Activated CD8-positive, alpha-beta memory T cell treated with anti-CD3 and anti-CD28 coated beads, Interleukin-2, amount 50 U/mL, for 4 hours (primary cell): ENCODE data around the gene CRELD2.

ENCODE experiments used
- DNase-seq: peaks from one replicate; pipeline ENCODE4 v3.0.0-alpha.2; 2020

The CRELD2 gene

DNA sequence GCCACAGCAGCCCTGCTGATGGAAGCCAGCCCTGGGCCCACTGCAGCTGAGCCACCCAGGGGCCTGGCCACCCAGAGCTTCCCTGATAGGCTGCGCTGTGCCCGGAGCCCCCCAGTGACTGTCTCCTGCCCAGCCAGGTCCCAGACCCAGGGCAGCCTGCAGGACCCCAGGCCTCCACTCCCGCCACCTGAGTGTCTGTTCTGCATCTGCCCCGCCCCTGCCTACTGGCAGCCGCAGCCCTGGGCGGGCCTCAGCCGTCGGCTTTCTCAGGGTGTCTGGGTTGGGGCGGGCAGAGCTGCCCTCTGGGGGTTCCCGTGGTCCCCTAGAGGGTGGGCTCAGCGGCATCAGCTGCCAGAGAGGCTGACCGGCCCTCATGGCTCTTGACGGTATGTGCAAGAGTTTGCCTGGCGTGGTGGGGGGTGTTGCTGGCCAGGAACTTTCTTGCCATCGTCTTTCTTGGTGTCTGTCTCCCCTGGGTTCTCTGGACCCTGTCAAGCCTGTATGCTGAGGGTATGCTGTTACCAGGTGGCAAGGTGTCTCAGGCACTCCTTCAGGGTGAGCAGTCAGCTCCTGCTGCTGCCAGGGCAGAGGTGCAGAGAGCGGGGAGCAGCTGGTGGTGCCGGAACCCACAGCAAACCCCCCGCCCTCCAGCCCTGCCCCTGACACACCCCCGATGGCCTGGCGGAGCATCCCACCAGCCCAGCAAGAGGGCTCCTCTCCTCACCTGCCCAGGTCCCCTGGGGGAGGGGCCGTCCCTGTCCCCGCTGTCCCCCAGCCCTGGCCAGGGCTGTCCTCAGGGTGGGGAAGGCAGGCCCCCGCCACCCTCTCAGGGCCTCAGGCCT lies 29.9 kb downstream of the CRELD2 start:
- DNase-seq: no peak

DNA sequence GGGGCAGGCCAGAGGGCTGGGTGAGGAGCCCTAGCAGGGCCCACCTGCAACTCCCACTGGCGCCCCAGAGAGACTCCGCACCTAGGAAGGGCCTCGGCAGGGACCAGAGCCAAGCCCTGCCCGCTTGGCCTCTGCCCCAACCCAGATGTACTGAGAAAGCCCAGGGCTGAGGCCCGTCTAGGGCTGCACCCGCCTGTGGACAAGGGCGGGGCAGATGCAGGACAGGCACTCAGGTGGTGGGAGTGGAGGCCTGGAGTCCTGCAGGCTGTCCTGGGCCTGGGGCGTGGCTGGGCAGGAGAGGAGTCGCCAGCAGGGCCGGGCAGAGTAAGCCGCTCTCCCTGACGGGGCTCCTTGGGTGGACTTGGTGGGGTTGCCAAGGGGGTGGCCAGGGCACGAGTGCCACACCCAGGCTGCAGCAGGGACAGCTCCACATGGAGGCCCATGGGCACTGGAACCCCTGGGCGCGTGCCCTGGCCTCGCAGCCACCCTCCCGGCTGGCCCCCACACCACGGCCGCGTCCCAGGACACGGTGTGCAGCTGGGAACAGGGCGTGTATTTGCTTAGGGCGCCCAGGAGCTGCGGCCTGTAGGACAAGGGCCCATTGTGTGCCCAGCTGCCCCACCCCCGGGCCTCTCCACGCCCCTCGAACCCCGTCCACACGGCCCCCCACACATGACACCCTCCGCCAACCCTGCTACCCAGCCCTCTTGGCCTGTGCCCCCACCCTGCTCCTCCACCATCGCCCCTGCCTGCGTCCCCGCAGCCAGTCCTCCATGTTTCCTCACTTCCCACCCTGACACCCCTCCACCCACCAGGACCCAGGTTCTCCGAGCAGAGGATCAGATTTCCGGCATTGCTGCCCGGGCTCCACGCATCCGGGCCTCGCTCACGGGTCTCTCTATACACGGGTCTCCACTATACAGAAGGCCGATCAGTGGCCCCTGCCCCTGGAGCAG lies 30.8 kb downstream of the CRELD2 start:
- DNase-seq: no peak

DNA sequence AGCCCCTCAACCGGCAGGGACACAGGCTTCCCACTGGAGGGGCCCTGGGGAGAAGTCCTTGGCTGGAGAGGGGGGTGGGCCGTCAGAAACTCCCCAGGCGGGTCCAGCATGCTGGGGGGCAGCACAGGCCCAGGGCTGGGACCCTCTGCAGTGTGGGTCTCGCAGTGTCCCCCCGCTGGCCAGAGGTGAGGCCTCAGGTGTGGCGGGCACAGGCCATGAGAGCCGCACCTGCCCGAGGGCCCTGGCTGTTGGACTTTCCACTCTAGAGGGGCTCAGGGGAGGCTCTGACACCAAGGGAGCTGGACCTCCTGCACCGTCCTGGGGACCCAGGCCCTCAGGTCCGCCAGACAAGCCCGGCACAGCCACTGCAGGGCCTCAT lies 31.5 kb downstream of the CRELD2 start:
- DNase-seq: no peak

DNA sequence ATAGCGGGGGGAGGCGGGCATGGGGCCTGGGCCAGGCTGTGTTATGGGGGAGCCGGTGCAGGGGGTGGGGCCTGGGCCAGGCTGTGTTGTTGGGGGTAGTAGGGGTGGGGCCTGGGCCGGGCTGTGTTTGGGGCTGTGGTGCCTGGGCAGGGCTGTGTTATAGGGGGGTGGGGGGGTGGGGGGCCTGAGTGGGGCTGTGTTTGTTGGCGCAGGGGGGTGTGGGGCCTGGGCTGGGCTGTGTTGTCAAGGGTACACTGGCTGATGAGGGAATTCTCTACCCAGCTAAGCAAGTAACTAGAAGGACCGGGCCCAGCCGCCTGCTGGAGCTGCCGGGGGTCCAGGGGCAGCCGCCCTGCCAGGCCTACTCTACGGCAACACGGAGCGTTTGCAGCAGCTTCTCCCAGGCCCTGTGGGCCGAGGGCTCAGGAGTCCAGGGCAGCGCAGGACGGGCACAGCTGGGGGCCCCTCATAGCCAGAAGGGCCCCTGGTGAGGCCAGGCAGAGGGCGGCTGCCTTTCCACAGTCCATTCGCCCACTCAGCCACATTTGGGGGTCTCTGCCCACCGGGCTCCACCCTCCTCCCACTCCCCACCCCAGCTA lies 32.1 kb downstream of the CRELD2 start:
- no peak for DNase-seq

DNA sequence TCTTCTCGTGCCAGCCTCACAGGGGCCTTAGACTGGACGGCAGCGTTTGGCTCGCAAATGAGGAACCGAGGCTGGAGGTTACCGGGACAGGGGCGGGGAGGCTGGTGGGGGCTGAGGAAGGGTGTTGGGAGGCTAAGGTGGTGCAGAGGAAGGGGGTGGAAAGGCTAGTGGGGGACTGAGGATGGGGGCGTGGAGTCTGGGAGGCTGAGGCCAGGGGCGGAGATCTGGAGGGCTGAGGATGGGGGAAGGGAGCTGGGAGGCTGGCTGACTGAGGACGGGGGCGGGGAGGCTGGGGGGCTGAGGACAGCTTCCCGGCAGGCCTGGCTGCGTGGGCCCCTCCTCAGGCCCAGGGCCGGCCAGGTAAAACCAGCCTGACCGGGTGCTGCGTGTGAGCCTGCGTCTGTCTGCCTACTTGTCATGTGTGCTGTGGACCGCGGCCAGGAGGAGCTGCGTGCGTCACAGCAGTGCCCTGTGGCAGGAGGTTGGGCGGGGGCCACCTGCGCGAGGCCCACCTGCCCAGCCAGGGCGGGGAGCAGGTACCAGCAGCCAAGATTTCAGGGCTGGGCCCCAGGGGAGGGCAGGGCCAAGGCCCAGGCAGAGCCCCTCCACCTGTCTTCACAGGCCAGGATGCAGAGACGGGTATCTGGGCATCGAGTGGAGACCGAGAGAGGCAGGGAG lies 32.7 kb downstream of the CRELD2 start:
- DNase-seq: peak; percentile 83

DNA sequence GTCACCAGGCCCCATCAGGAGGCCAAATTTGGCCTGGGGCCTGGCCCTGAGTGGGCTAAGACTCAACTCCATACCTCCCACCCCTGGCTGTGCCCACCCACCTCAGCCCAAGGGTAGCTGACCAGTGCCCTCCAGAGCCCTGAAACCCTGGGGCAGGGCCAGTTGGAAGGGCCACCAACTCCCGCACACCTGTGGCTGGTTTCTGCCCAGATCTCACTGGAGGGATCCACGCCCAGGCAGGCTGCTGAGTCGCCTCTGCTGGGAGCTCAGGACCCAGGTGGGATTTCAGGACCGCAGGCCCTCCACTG lies 33.2 kb downstream of the CRELD2 start:
- DNase-seq: no peak

DNA sequence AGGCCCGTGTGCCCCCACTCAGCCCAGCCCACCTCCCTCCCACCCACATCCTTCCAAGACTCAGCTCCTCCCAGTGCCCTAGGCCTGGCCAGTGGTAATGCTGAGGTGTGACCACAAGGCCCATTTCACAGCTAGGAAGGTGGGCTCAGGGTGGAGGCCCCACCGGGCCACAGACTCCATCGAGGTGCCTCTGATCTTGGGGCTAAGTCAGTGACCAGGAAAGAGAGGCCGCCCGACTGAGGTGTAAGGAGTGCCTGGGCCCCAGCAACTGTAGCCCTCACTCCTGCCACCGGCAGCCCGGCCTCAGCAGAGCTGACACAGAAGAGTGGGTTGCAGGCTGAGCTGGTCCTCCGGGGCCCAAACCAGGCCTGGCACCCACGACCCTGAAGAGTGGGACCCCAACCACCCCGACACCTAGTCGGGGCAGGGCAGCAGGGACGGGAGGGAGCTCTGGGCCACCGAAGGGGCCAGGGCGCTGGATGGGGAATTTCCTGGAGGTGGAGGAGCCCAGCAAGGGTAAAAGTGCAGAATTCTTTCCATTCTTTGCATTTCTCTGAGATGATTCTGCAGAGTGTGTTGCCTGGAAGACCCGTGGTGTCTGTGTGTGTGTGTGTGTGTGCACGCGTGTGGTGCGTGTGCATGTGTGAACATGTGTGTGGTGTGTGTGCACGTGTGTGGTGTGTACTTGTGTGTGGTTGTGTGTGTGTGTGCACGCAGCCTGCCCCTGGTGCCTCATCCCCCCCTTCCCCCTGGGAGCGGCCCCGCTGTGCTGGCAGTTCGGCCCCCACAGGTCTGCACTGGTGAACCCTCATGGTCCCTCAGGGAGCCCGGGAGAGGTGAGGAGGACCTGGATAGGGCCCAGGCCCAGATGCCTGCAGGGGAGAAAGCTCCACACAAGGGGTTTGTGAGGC lies 33.8 kb downstream of the CRELD2 start:
- DNase-seq: no peak

DNA sequence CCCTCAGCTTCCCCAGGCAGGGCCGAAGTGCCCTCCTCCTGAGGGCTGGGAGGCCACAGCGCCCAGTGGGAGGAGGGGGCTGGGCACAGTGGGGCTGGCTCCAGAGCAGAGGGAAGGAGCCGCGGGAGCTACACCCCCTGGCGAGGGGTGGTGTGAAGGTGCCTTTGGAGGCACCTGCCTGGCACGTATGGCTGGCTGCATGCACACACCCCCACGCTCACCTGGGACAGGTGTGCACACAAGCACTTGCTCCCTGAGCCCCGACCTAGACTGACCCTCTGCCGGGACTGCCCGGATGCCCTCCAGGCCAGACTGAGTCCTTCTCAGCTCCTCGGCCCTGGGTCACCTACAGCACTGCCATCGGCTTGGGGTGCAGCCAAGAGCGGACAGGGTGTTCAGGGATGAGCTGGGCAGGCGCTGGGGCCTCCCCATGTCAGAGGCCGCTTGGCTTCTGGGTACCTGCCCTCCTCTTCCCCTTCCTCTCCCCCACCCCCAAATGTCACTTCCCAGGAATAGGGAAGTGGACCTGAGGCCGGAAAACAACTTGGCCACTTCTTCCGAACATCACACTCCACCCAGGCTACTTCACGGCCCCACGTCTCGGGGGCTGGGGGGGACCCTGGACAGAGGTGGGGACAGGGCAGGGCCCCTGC lies 34.7 kb downstream of the CRELD2 start:
- DNase-seq: no peak

DNA sequence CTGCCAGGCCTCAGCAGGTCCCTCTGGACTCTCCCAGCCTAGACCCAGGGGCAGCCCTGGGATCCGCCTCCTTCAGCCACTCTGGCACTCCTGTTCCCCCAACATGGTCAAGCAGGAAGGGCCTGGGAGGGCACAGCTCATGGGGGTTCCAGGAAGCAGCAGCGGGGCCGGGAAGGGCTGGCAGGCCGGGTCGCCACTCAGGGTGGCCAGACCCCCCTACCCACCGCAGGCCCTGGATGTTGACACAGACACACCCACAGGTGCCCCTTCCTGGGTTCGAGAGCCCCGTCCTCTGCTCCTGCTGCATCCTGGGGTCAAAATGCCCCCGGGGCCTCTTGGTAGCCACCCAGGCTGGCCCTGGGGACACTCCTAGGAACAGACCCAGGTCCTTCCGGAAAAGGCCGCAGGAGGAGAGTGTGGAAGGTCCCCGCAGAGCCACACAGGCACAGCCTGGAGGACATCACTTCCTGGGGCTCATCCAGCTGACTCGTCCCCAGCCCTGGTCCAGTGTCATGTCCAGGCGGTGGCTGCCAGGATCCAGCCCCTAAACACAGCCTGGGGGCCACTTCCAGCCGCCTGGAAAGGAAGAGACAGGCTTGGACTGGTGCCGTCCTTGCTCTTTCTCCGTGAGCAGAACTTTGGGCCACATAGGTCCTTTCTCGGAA lies 35.4 kb downstream of the CRELD2 start:
- no peak for DNase-seq

DNA sequence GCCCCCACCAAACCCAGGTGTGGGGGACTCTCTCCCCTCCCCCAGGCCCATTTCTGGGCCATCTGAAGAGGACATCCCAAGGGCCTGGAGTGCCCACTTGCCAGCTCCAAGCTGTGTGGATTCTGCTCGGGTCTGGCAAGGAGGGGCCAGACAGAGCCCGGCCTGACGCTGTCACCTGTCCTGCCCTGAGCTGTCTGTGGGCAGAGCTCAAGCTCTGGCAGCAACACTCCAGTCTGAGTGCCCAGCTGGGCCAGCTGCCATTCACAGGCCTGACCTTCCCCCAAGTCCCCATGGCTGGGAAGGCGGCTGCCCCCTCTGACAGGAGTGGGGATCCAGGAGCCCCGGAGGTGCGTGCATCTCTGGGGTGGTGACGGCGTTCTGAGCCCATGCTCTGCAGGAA lies 35.9 kb downstream of the CRELD2 start:
- DNase-seq: no peak

DNA sequence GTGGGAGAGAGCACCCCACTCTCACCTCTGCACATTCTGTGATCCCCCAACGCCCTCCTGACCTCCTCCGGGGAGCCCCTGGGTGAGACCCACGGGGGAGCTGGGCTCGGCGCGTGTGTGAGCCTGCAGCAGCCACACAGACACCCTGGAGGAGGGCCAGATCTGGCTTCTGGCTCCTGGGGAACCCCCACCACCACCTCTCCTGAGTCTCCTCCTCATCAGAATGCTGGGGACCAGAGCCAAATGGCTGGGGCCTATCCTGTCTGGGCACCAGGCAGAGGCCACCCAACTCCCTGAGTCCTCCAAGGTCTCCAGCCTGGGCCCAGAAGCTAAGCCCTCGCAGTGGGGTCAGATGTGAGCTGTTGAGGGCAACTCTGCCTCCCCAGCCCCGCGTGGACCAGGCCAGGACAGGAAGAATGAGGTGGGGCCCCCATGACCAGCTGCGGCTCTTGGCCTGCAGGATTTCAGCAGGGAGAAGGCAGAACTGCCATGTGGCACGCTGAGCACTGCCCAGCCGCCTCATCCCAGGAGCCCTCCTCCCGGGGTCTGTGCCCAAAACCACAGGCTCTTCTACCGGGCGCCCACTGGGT lies 36.7 kb downstream of the CRELD2 start:
- DNase-seq: no peak

DNA sequence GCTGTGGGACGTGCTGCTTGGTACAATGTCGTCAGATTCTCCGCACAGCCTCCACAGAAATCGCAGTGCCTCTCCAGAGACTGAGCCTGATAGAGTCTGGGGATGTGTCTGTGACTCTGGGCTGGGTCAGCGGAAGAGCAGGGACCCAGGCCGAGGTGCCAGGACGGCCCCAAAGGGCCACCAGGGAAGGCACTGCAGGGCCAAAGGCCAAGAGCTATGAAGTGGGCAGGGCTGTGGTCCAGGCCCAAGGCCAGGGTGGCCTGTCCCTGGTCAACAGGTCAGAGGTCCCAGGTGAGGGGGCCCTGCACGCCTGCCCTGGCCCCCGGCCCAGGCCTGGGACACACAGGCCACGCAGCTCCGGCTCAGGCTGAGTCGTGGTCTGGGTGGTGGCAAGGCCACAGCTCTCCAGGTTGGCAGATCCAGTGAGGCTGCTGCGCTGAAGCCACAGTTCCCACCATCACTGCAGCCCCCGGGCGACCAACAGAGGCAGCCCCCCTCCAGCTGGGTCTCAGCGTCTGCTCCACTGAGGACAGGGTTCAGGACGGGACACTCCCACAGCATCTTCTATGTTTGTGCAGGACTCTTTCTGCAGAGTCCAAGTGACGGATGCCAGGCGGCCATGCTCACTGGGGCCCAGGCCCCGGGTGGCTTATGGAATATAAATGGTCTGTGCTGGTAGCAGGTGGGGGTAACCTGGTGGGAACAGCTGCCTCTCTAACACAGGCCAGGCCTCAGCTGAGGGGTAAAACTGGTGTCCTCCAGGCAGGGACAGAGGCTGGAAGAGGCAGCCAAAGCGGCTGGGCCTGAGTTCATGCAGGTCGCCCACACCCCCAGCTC lies 37.4 kb downstream of the CRELD2 start:
- DNase-seq: no peak

DNA sequence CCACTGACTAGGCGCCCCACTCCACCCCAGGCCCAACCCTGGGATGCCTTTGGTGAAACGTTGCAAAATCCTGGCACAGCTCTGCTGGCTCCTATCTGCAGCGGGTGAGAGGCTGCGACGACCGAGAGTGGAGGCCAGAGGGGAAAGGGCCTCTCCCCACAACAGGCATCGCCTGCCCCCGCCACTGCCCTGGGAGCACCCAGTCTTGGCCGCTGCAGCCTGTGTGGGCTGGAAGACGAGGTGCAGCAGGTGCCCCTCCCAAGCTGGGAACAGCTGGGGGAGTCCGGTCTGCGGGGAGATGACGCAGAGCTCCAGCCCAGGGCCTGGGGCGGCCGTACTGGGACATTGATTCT lies 38.0 kb downstream of the CRELD2 start:
- DNase-seq: no peak

DNA sequence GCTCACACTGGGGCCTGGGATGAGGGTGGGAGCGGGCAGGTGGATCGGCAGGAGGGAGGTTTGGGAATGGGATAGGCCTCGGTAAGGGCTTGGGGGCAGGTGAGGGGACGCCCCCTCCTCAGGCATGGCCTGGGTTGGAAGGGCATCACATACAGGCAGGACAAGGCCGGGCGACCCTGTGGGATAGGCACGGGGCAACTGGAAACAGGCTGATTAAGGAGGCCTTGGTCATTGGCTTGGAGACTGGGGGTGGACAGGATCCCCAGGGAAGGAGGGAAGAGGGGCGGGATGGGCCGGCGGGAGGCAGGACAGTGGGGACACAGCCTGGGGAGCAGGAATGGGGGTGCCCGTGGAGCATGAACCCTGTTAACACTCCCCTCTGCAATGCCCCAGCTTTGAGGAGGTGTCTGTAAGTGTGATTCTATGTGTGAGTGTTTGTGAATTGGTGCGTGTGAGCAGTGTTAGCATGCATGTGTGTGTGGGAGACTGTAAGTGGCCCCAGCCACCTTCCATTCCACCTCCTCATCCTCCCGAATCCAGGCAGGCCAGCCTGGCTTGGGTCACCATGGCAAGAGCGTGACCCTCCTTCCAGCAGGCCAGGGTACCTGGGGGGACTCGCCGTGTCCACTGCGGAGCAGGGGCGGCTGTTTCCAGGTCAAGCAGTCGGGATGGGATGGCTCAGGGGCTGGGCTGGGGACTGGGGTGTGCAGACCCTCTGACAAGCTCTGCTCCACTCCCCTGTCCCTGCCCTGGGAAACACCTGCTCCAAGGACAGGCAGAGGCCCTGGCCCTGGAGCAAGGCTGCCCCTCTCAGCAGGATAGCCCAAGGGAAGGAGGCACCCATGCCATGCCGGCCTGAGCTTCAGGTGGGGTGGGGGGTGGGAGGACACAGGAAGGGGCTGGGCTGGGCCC lies 38.7 kb downstream of the CRELD2 start:
- DNase-seq: no peak

DNA sequence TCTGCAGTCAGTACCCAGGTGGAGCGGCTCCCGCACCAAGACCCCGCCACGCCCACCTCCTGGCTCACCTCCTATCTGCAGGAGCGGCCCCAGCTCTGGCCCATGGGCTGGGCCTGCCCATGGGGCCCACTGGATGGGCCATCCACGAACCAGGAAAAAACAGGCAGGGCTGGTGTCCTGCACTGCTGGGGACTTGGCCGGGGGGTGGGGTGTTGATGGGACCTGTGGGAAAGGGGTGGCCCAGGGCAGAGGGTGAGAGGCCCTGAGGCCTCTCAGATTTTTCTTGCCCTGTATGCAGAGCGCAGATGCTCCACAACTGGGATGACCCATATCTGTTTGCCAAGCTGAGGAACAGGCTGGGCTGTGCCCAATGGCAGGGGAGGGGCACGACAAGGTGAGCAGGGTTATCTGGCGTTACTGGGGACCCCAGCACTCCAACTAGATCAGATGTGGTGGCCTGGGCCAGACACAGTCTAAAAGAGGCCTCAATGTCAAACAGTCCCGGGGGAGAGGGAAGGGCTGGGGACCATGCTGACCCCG lies 39.5 kb downstream of the CRELD2 start:
- no peak for DNase-seq

DNA sequence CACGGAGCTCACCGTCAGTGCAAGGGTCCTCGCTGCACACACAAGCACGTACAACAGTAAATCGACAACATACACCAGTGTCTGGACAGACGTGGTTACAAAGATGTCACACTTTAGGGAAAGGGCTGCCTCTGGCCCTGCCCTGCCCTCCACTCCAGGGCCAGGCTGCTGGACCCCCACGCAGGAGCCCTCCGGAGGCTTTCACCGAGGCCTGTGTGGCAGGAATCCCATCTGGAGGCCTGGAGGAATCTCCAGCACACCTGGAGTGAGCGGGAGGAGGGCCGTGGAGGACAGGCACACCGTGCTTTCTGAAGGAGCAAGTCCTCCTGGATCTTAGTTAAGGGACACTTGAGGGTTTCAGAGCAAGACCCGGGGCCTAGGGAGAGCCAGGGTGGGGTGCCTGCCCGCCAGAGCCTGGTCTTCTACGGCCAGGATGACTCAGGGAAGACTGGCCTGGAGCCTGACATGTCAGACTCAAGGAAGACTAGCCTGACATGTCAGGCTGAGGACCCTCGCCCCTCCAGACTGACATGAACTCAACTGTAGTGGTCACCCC lies 40.0 kb downstream of the CRELD2 start:
- DNase-seq: no peak

DNA sequence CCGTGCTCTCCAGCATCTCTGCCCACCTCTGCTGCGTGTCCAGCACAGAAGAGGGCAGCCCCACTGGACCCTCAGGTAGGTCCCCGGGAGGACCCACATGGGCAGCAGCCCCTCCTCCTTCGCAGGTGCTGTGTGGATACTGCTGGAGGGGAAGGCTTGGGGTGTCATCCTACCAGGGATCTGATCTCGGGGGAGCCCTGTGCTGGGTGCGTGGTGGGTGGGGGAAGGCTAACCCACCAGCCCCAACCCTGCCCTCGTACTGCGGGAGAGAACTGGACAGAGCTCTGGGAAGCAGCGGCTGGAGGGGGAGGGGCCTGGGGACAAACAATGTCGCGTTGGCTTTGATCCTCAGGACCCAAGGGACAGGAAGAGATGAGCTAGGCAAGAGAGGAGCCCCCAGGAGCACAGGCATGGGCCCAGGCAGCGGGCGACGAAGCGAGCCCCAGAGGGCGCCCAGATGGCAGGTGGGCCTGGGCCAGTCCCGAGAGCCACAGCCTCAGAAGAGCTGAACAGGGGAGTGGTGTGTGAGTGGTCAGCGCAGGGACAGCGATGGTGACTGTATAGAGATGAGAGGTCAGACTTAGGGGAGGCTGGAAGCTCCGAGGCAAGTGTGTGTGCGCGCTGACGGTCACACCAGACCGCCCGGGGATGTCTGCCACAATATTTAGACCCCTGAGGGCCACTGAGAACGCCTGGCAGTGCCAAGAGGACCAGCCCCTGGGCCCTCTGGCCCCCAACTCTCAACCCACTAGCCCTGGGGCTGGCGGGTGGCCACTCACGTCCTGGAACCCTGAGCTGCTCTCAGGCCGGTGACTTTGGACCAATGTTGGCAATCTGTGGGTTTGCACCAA lies 40.7 kb downstream of the CRELD2 start:
- no peak for DNase-seq
